Measurements from ENCODE around the gene MLEC. TPM values are rescaled to one million over a fixed set of nuclear protein-coding genes. Genes with fewer than 3 reads are reported as not detected.

MLEC gene
- polyA plus RNA-seq, 2 of the 4 experiments (the other 2 are of a cell fraction) = 89.1 to 117 TPM

DNA sequence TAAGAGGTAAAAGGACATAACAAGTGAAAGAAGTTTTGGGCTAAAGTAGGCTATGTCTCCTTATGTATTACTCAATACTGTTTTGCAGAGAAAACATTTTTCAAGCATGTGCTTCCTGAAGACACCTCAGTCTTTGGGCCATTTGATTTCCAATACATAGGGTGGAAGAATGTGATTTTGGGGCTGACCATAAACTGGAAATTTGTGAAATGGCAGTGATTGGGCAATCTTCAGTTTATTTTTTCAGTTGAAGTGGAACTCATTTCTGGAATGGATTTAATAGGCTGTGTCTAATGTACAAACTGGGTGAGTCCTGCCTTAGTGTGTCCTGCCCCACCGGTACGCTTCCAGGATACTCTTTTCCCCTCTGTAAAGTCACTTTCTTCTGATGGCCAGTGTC is 35.8 kb downstream of the MLEC start:
- no peak overlapping the region for H3K27ac ChIP-seq
- no peak overlapping the region for H3K4me3 ChIP-seq
- no peaks in the 10 kb centered on the region for H3K9me3 ChIP-seq
- 100% methylated on average over 2 of the region's 2 CpGs for WGBS (ENCODE audit: missing lambda C conversion rate)
- ChIA-PET POLR2A (no interaction called here), CTCF (interaction anchor here (0.6 to 1.7 kb wide), 4 partner anchors 75 to 140 kb away, joined by 3 to 8 read pairs (median 6); no protein-coding TSS in a partner anchor)
- no peak overlapping the region for H3K4me2 ChIP-seq
- DNase-seq (ENCODE audit: low read depth in 1 of 2, low spot score in 1 of 2) (no peak), ATAC-seq (no peak), FAIRE-seq (no peak)
- peaks cover 17% of the 10 kb centered on the region for H3K4me1 ChIP-seq
- TF ChIP-seq CEBPB (IDR thresholded peaks at IDR 0.05) (peak in 1 of 2 experiments; percentile 12; a peak in 1 of 4 replicates), EHF (CRISPR knock-in tag; IDR thresholded peaks at IDR 0.05) (no peak)

DNA sequence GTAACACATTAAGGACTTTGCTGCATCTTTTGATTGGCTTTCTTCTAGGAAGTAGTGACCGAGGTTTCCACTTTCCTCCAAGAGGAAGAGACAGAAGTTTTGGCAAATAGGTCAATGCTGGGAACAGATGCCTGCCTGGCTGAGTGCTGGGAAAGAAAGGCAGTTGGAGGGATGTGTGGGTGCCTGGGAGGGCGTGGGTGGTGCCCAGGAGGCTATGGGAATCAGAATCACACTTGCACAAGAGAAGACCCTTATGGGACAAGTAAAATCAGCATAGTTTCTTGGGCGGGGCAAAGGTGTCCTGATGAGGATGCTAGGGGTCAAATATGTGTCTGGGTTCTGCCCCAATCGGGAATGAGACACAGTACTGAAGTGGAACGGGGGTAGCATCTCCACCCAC is 37.8 kb downstream of the MLEC start:
- ChIA-PET CTCF (interaction anchor here (0.8 to 0.9 kb wide), 3 partner anchors 10 to 285 kb away, joined by 3 read pairs; partner anchors contain the start of gene POP5), POLR2A (no interaction called here)
- Histone ChIP-seq H3K4me2 (peak overlapping the region; percentile 79; the same call in 2 of the 3 replicates), H3K4me3 (no peak overlapping the region), H3K9me3 (no peaks in the 10 kb centered on the region), H3K4me1 (peaks cover 17% of the 10 kb centered on the region), H3K27ac (no peak overlapping the region)
- FAIRE-seq (no peak), DNase-seq (ENCODE audit: low read depth in 1 of 2, low spot score in 1 of 2) (no peak), ATAC-seq (no peak)
- 62% methylated on average over 5 of the region's 5 CpGs for WGBS (ENCODE audit: missing lambda C conversion rate)
- no peak for TF ChIP-seq PHF8 (IDR thresholded peaks at IDR 0.05; ENCODE audit: borderline replicate concordance, low read depth)
- TF ChIP-seq CHD2 (IDR thresholded peaks at IDR 0.05; ENCODE audit: low read length, partially characterized antibody) = no peak
- TF ChIP-seq ESRRA (IDR thresholded peaks at IDR 0.05; ENCODE audit: borderline replicate concordance, low read length) = no peak
- TF ChIP-seq, protein P1, sequence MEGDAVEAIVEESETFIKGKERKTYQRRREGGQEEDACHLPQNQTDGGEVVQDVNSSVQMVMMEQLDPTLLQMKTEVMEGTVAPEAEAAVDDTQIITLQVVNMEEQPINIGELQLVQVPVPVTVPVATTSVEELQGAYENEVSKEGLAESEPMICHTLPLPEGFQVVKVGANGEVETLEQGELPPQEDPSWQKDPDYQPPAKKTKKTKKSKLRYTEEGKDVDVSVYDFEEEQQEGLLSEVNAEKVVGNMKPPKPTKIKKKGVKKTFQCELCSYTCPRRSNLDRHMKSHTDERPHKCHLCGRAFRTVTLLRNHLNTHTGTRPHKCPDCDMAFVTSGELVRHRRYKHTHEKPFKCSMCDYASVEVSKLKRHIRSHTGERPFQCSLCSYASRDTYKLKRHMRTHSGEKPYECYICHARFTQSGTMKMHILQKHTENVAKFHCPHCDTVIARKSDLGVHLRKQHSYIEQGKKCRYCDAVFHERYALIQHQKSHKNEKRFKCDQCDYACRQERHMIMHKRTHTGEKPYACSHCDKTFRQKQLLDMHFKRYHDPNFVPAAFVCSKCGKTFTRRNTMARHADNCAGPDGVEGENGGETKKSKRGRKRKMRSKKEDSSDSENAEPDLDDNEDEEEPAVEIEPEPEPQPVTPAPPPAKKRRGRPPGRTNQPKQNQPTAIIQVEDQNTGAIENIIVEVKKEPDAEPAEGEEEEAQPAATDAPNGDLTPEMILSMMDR (IDR thresholded peaks at IDR 0.05) = no peak
- no peak for TF ChIP-seq JUNB (IDR thresholded peaks at IDR 0.05)
- TF ChIP-seq EP300 (IDR thresholded peaks at IDR 0.05) = no peak
- TF ChIP-seq POLR2A (IDR thresholded peaks at IDR 0.05; ENCODE audit: low read length) = no peak
- no peak for TF ChIP-seq KDM5A (IDR thresholded peaks at IDR 0.05)
- TF ChIP-seq MAZ (IDR thresholded peaks at IDR 0.05; ENCODE audit: borderline replicate concordance, low read depth, low read length) = no peak
- no peak for TF ChIP-seq RCOR1 (IDR thresholded peaks at IDR 0.05; ENCODE audit: low read depth, low read length)
- no peak for TF ChIP-seq HOXA7 (CRISPR knock-in tag; IDR thresholded peaks at IDR 0.05)
- no peak for TF ChIP-seq TP53 (CRISPR knock-in tag; IDR thresholded peaks at IDR 0.05)
- TF ChIP-seq ZC3H11A (IDR thresholded peaks at IDR 0.05) = no peak
- TF ChIP-seq, protein P2, sequence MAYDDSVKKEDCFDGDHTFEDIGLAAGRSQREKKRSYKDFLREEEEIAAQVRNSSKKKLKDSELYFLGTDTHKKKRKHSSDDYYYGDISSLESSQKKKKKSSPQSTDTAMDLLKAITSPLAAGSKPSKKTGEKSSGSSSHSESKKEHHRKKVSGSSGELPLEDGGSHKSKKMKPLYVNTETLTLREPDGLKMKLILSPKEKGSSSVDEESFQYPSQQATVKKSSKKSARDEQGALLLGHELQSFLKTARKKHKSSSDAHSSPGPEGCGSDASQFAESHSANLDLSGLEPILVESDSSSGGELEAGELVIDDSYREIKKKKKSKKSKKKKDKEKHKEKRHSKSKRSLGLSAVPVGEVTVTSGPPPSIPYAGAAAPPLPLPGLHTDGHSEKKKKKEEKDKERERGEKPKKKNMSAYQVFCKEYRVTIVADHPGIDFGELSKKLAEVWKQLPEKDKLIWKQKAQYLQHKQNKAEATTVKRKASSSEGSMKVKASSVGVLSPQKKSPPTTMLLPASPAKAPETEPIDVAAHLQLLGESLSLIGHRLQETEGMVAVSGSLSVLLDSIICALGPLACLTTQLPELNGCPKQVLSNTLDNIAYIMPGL (CRISPR knock-in tag; IDR thresholded peaks at IDR 0.05; ENCODE audit: borderline replicate concordance) = no peak
- no peak for TF ChIP-seq HOXB13 (CRISPR knock-in tag; IDR thresholded peaks at IDR 0.05; ENCODE audit: low read depth)
- no peak for TF ChIP-seq BHLHE40 (IDR thresholded peaks at IDR 0.05; ENCODE audit: low read depth, low read length)
- no peak for TF ChIP-seq JUN (IDR thresholded peaks at IDR 0.05)
- TF ChIP-seq ZNF302 (CRISPR knock-in tag; IDR thresholded peaks at IDR 0.05) = no peak

DNA sequence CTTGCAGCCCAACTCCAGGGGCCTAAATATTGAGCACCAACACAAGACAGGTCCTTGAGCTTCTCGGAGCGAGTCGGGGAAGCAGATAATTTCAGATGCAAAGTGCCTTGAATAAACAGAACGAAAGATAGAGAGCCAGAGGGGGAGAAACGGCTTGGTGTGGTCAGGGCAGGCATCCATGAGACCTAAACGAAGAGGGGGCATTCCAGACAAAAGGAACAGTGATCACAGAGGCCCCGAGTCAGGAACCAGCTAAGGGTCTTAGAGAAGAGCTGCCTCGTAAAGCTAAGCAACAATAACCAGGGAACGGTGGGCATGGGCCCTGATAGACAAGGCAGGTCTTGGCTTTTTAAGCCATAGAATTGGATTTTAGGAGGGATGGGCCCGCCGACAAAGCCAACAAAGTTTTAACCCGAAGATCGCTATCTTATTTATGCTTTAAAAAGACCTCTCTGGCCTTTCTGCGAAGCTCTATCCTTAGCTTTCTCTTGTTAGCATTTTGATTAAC is 38.3 kb downstream of the MLEC start:
- Histone ChIP-seq H3K4me1 (peaks cover 12% of the 10 kb centered on the region), H3K4me3 (peak overlapping the region; percentile 61), H3K4me2 (peak overlapping the region; percentile 79), H3K9me3 (no peaks in the 10 kb centered on the region), H3K27ac (peak overlapping the region in 1 of 2 experiments; percentile 89; a peak in 3 of 6 replicates)
- ATAC-seq (peak; percentile 5 to 7; a peak in 3 of 6 replicates), FAIRE-seq (no peak), DNase-seq (ENCODE audit: low read depth in 1 of 2, low spot score in 1 of 2) (peak in 1 of 2 experiments; percentile 18)
- POLR2A ChIA-PET = interaction anchor here (0.7 kb wide), 1 partner anchor 11 kb away, joined by 3 read pairs; no protein-coding TSS in a partner anchor
- WGBS (ENCODE audit: missing lambda C conversion rate) = 50% methylated on average over 14 of the region's 14 CpGs
- CTCF ChIA-PET = interaction anchor here (0.8 to 1.0 kb wide), 4 partner anchors 11 to 284 kb away, joined by 3 read pairs; partner anchors contain the start of gene POP5
- TF ChIP-seq RFX5 (IDR thresholded peaks at IDR 0.05) (no peak), JUN (IDR thresholded peaks at IDR 0.05) (no peak), SREBF2 (IDR thresholded peaks at IDR 0.05) (no peak), TFCP2L1 (CRISPR knock-in tag; IDR thresholded peaks at IDR 0.05) (no peak), FOXS1 (CRISPR knock-in tag; IDR thresholded peaks at IDR 0.05) (no peak), CBX2 (IDR thresholded peaks at IDR 0.05; ENCODE audit: borderline replicate concordance, low read depth) (no peak)
- TF ChIP-seq, protein P1 (IDR thresholded peaks at IDR 0.05) = no peak
- TF ChIP-seq, protein P3, sequence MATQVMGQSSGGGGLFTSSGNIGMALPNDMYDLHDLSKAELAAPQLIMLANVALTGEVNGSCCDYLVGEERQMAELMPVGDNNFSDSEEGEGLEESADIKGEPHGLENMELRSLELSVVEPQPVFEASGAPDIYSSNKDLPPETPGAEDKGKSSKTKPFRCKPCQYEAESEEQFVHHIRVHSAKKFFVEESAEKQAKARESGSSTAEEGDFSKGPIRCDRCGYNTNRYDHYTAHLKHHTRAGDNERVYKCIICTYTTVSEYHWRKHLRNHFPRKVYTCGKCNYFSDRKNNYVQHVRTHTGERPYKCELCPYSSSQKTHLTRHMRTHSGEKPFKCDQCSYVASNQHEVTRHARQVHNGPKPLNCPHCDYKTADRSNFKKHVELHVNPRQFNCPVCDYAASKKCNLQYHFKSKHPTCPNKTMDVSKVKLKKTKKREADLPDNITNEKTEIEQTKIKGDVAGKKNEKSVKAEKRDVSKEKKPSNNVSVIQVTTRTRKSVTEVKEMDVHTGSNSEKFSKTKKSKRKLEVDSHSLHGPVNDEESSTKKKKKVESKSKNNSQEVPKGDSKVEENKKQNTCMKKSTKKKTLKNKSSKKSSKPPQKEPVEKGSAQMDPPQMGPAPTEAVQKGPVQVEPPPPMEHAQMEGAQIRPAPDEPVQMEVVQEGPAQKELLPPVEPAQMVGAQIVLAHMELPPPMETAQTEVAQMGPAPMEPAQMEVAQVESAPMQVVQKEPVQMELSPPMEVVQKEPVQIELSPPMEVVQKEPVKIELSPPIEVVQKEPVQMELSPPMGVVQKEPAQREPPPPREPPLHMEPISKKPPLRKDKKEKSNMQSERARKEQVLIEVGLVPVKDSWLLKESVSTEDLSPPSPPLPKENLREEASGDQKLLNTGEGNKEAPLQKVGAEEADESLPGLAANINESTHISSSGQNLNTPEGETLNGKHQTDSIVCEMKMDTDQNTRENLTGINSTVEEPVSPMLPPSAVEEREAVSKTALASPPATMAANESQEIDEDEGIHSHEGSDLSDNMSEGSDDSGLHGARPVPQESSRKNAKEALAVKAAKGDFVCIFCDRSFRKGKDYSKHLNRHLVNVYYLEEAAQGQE (IDR thresholded peaks at IDR 0.05) = no peak
